GM20000 (cell line): ENCODE results near the gene ZDHHC18.

Experiments used
- DNase-seq: peaks from one replicate; pipeline ENCODE4 v3.0.0; 2012; ENCODE audit warnings: low spot score
- TF ChIP-seq, protein P1 (sequence below): IDR thresholded peaks from 2 replicates; pipeline ENCODE4 v1.5.1; 2012; ENCODE audit warnings: mild to moderate bottlenecking, control low read depth; ENCODE audit errors: extremely low read depth, missing control alignments

The ZDHHC18 gene

DNA sequence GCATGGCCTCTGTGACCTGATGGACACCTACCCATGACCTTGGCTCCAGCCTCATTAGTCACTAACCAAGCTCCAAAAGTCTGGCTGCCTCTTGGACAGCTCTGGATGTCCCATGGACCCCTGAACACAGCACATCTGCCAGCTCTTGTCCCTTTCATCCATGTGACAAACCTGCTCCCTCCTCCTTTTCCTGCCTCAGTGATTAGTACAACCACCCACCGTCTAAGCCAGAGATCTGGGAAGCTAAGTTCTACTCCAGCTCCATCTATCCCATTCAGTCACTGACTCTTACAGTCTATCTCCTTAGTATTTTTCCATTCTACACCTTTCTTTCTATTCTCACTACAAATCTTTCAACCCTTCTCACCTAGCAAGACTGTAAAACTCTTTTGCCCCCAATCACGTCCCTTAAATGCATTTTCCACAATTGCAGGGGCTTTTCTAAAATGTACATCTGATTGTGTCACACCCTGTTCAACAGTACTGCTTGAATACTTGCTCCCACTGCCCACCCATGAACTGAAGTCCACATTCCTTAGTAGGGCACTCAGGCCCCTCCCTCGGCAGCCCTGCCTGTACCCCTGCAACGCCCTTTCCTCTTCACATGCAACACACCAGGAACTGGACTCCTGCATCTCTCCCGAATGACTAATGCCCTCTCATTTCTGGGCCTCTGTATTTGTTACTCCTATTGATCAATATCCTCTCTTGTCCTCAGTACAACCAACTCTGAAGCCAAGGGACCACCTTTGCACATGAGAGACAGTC is 56.4 kb downstream of the ZDHHC18 start:
- no peak for DNase-seq
- TF ChIP-seq, protein P1, sequence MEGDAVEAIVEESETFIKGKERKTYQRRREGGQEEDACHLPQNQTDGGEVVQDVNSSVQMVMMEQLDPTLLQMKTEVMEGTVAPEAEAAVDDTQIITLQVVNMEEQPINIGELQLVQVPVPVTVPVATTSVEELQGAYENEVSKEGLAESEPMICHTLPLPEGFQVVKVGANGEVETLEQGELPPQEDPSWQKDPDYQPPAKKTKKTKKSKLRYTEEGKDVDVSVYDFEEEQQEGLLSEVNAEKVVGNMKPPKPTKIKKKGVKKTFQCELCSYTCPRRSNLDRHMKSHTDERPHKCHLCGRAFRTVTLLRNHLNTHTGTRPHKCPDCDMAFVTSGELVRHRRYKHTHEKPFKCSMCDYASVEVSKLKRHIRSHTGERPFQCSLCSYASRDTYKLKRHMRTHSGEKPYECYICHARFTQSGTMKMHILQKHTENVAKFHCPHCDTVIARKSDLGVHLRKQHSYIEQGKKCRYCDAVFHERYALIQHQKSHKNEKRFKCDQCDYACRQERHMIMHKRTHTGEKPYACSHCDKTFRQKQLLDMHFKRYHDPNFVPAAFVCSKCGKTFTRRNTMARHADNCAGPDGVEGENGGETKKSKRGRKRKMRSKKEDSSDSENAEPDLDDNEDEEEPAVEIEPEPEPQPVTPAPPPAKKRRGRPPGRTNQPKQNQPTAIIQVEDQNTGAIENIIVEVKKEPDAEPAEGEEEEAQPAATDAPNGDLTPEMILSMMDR: no peak

DNA sequence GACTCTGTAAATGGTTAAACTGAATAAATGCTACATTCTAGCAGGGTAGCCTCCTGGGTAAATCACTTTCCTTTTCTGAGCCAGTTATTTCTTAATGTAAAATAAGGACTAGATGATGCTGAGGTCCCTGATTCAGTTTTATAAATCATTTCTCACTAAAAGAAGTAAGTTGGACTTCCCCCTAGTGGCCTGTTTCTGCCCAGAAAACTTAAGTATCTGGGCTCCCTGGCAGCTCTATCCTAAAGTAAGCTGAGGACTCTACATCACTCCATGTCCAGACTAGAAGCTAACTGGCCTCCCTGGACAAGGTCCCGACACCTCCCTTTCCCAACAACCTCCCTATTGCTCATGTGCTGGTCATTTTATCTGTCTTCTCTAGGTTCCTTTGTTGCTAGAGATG is 60.6 kb downstream of the ZDHHC18 start:
- TF ChIP-seq, protein P1: peak; percentile 2
- DNase-seq: no peak

DNA sequence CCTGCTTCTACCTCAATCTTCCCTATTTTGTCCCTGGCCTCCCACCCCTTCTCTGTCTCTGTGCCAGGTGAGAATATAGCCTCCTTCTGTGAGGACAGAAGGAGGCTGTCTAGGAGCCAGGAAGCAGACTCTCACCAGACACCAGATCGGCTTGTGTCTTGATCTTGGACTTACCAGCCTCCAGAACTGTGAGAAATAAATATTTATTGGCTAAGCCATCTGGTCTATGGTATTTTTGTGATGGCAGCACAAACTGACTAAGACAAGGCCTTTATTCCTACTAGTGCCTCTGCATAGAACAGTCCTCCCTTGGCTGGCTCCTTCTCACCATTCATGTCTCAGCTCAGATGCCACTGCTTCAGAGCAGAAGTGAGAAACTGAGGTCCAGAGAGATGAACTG is 61.7 kb downstream of the ZDHHC18 start:
- DNase-seq: no peak
- TF ChIP-seq, protein P1: no peak

DNA sequence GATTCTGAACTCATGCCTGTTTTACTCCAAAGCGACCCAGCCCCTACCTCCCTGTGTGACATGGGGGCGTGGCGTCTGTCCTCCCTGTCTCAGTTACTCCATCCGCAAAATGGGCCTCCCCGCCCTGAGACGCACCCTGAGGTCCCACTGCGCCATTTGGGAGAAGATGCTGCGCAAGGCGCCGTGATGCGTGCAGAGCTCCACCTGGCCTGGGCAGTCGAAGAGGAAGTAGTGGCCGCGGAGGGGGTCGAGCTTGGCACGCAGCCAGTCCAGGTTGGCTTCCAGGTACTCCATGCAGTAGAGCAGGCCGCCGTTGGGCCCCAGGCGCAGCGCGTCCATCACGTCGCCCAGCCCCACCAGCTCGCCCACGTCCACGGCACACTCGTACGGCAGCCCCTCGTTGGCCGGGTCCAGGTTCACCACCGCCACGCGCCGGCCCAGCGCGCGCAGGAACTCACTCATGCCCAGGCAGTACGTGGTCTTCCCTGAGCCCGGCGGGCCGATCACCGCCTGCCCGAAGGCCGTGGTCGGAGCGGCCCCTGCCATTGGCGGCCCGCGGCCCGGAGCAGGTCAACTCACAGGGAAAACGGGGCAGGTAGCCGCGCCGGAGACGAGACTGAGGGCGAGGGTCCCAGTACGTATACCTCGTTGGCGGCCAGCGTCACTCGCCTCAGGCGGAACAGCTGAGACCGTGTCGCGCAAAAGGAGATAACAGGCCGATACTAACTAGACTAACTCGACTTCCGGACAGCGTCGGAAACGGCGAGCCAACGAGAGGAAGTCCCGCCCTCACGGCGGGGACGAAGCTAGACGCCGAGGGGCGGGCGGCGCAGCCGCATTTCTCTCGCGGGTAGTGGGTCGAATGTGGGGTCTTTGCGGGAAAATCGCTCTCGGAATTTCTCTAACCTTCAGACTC is 63.3 kb downstream of the ZDHHC18 start, which contains the start of gene GPN2:
TSS of gene GPN2 (minus strand) at position 733 of the 916 bp plus-strand sequence. CDS start at position 546, 187 bp downstream.
- TF ChIP-seq, protein P1: no peak
- peak; percentile 94 for DNase-seq

DNA sequence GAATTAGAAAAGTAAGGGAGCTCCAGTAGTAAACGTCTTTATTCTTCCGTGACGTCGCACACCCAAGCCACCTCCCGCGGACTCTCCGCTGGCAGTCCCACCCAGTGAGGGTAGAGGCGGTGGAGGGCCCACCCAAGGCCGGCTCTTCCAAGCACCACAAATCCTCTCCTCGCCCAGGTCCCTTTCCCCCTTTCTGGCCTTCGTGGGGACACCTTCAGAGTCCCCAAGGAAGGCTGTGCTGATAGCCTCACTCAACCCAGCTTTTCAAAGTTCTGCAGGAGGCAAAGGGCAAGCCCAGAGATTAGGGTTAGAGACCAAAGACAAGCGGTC is 63.9 kb downstream of the ZDHHC18 start:
- TF ChIP-seq, protein P1: no peak
- DNase-seq: no peak

DNA sequence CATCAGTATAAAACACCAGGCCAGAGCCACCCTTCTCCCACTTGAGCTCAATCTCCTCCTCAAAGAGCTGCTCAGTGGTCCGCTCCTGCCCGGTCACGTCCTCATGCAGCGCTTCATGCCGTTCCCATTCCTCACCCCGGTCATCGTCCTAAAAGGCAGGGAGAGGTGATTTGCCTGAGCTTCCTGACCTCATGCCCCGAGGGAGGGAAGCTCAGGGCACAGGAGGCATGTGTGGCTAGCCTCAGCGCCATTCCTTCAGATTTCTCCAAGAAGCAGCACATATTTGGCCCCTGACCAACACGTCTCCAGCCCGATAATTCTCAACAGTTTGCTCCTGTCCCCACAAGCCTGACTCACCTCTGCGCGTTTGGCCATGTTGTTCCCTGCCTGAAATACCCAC is 67.8 kb downstream of the ZDHHC18 start:
- TF ChIP-seq, protein P1: no peak
- DNase-seq: no peak

DNA sequence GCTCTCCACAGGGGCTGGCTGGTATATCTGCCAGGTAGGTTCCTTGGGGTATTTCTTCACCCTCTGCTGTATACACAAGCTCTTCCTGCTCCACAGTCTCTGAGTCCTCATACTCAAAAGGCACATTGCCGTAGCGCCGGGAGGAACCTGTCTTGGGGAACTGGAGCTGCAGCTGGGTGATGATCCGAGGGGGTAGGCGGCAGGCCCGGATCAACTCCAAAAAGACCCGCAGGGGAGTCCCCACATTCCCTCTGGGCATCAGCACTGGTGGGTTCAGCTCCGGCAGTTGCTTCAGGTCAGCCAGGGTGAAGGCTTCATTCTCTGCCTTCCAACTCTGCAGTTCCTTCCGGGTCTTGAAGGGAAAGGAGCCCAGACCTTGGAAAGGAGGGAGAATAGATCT is 70.9 kb downstream of the ZDHHC18 start:
- no peak for DNase-seq
- TF ChIP-seq, protein P1: no peak
